Skeletal muscle tissue (tissue), 4 donors: ENCODE measurements around the gene PRB2. TPM values are rescaled to one million over a fixed set of nuclear protein-coding genes. Genes with fewer than 3 reads are reported as not detected.
"Not testable (repeated sequence)": the region's sequence is repeated elsewhere in the genome, so short reads cannot be mapped to it uniquely, and the experiment has no call there.

Source experiments
- H3K27ac ChIP-seq: one replicate; pipeline ENCODE4 v1.7.0; 2013; ENCODE audit warnings: mild to moderate bottlenecking, low read depth, low read length, inconsistent platforms
- H3K27me3 ChIP-seq, 3 donors: one replicate each; pipeline ENCODE4 v1.7.0; 2013; ENCODE audit warnings: low read length in 3 of 3; ENCODE audit not compliant: control insufficient read depth in 3 of 3, insufficient read depth in 3 of 3
- H3K36me3 ChIP-seq, 3 donors: one replicate each; pipeline ENCODE4 v1.7.0; 2013; ENCODE audit warnings: low read length in 3 of 3; ENCODE audit not compliant: control insufficient read depth in 3 of 3, insufficient read depth in 3 of 3
- H3K4me1 ChIP-seq, 3 donors: one replicate each; pipeline ENCODE4 v1.7.0; 2013; ENCODE audit warnings: low read length in 3 of 3, mild to moderate bottlenecking in 3 of 3; ENCODE audit not compliant: control insufficient read depth in 3 of 3, insufficient read depth in 3 of 3
- H3K4me3 ChIP-seq, 3 donors: one replicate each; pipeline ENCODE4 v1.7.0; 2013; ENCODE audit warnings: low read length in 3 of 3
- H3K9ac ChIP-seq, 3 donors: one replicate each; pipeline ENCODE4 v1.7.0; 2013; ENCODE audit warnings: low read length in 3 of 3, mild to moderate bottlenecking in 3 of 3, moderate library complexity in 2 of 3, low read depth in 1 of 3
- H3K9me3 ChIP-seq, 3 donors: one replicate each; pipeline ENCODE4 v1.7.0; 2013; ENCODE audit warnings: low read length in 3 of 3; ENCODE audit not compliant: control insufficient read depth in 3 of 3
- total RNA-seq: library from RNA; depleted of rRNA; stranded (reverse); fragments of >200 nt; gene quantifications from one replicate; pipeline ENCODE4 v1.2.3, GENCODE V29; 2014
- donor health status: Osteomylitis.

PRB2 gene
- total RNA-seq: not detected

DNA sequence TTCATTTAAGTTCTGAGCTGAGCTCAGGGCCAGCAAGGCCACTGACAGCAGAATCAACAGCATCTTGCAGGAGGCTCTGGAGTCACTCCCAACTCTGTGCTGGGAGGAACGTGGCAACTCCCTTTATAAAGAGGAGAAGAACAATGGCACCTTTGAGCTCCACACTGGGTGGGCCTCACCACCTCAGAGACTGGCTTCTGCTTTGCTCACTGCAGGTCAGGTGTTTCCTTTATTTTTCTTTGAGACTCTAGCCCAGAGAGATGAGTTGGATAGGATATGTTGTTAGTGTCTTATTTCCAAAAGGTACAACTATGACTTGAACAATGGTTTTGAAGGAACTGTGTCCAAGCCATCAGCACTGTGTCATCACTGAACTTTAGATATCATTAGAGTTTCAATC is at the start of gene PRB2:
Gene PRB2, minus strand, starts transcription at position 101 of the 400 bp plus-strand sequence. Its CDS starts 38 bp downstream, at position 63.
- H3K4me3 ChIP-seq, H3K4me1 ChIP-seq, H3K27ac ChIP-seq, H3K27me3 ChIP-seq, H3K9ac ChIP-seq, H3K9me3 ChIP-seq, H3K36me3 ChIP-seq: not testable (repeated sequence)

DNA sequence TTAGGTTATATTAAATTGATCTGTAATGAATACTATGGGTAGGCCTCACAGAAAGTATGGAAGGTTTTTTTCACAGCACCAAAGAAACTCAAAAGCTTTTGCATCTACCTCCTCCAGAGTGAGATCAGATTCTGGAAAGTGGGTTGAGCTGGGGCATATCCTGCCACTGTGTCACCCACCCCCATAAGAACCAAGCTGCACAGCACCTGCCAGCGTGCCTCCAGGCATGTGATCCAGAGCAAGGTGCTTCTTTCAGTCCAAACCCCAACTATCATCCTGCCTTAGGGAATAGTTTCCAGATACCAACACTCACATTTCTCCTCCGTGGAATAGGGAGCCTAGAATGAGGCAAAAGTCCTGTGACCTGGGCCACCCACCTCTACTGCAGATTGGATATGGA is 42.6 kb upstream of the PRB2 start:
- Histone ChIP-seq H3K4me1 (no peaks in the 10 kb centered on the region), H3K36me3 (no peaks in the 10 kb centered on the region), H3K27me3 (no peaks in the 10 kb centered on the region), H3K9me3 (no peaks in the 10 kb centered on the region), H3K9ac (no peak overlapping the region), H3K27ac (no peak overlapping the region), H3K4me3 (no peak overlapping the region)

DNA sequence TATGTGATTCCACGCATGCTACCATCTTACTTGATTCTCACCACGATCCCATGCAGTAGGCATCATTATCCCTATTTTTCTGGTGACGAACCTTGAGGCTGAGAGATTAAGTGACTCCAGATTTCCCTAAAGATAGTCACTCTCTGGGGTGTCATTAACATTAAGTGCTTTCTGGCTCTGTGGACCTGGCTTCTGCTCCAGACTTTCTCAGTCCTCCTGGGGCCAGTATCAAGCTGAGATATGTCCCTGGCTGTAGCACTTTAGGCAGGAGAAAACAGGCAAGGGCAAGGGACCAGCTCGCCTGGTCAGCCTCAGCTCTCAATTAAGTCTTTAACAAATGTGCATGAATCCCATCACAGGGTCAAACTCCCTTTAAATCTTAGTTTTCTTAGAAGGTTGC is 38.3 kb upstream of the PRB2 start:
- Histone ChIP-seq H3K36me3 (no peaks in the 10 kb centered on the region), H3K9me3 (no peaks in the 10 kb centered on the region), H3K4me3 (no peak overlapping the region), H3K27me3 (no peaks in the 10 kb centered on the region), H3K4me1 (no peaks in the 10 kb centered on the region), H3K27ac (no peak overlapping the region), H3K9ac (no peak overlapping the region)

DNA sequence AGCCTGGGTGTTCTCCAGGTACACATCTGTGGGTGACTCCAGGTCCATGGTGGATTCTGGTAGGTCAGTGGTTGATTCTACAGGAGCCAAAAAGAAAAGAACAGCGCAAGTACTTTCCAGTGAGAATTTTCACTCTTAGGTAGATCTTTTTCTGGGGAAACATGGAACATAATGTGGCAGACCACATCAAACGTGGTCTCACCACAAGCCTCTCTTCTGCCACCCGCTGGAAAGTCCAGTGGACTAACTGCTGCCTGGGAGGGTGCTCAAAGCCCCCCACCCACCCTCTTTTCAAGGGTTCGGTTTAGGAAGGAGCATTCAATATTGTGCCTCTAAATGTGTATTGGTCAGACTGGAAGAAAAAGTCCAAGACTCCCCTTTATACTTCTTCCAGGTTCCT is 36.1 kb upstream of the PRB2 start:
- no peaks in the 10 kb centered on the region for H3K27me3 ChIP-seq
- H3K9me3 ChIP-seq: no peaks in the 10 kb centered on the region
- no peak overlapping the region for H3K27ac ChIP-seq
- no peaks in the 10 kb centered on the region for H3K4me1 ChIP-seq
- H3K4me3 ChIP-seq: no peak overlapping the region
- no peaks in the 10 kb centered on the region for H3K36me3 ChIP-seq
- no peak overlapping the region for H3K9ac ChIP-seq

DNA sequence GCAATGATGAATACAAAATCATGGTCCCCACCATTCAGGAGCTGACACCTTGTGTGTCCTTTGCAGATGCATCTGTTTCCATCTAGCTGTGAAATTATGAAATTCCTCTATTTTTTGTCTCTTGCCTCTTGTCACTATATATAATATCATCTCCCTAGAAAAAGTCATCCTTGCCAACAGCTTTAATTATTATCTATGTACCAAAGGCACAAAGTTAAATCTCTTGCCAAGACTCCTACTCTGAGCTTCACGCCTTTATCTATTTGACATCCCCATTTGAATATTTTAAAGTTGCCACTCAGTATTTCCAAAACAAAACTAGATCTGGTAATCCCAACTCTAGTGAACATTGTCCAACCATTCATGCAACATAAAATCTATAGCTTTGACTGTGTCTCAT is 32.0 kb upstream of the PRB2 start:
- H3K4me1 ChIP-seq: no peaks in the 10 kb centered on the region
- H3K9me3 ChIP-seq: no peaks in the 10 kb centered on the region
- no peaks in the 10 kb centered on the region for H3K27me3 ChIP-seq
- H3K27ac ChIP-seq: no peak overlapping the region
- H3K36me3 ChIP-seq: no peaks in the 10 kb centered on the region
- H3K9ac ChIP-seq: no peak overlapping the region
- H3K4me3 ChIP-seq: no peak overlapping the region

DNA sequence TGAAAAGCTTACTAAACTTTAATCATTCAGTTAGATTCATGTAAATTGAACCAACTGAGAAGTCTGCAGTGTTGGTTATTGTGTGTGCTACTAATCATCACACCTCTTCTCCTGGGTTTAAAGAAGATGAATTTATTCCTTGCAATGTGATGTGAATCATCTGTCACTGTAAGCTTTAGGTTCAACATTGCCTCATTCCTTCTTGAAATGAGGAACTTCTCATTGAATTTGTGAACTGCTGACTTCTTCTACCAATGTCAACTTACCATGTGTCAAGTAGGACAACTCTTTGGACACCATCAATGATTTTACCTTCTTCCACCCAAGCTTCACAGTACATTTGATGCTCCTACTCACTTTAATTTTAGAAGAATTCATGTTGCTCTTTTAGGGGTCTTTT is 17.4 kb upstream of the PRB2 start:
- H3K27ac ChIP-seq: no peak overlapping the region
- H3K27me3 ChIP-seq: no peaks in the 10 kb centered on the region
- H3K4me1 ChIP-seq: no peaks in the 10 kb centered on the region
- H3K9me3 ChIP-seq: no peaks in the 10 kb centered on the region
- H3K36me3 ChIP-seq: no peaks in the 10 kb centered on the region
- no peak overlapping the region for H3K9ac ChIP-seq
- no peak overlapping the region for H3K4me3 ChIP-seq

DNA sequence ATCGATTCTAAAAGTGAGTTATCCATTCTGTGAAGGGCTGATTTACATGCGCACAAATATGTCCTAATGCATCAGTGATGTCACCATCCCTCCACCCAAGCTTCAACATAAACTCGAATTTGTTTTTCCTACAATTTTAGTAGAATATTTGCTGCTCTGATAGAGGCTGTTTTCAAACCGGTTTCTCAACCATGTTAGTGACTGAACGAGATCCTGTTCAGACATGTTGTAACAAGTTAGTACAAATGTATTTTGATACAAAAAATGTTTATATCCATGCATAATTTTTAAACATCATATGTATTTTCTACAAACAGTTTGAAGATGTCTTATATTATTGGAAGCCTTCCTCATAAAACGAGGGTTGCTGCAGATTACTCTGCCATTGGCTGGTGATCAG is 12.7 kb upstream of the PRB2 start:
- no peaks in the 10 kb centered on the region for H3K27me3 ChIP-seq
- H3K9me3 ChIP-seq: no peaks in the 10 kb centered on the region
- no peak overlapping the region for H3K27ac ChIP-seq
- H3K4me1 ChIP-seq: no peaks in the 10 kb centered on the region
- no peak overlapping the region for H3K9ac ChIP-seq
- no peak overlapping the region for H3K4me3 ChIP-seq
- no peaks in the 10 kb centered on the region for H3K36me3 ChIP-seq

DNA sequence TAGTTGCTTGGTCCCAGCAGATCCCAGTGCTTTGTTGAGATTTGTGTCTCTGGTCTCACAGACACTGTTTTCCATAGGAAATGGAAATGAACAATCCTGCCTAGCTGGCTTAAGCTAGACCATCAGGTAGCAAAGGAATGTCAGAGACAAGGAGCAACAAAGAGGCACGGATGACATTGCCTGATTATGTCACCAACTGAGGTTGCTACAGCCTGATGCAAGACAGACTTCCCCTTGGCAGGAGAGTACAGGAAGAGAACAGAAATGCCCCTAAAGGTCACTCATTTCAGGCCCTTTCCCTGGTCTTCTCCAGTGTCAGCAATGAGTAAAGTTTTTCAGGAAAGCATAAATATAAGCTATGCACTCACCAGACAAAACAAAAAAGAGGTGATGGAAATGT is 2.0 kb upstream of the PRB2 start:
- no peaks in the 10 kb centered on the region for H3K9me3 ChIP-seq
- H3K27ac ChIP-seq: no peak overlapping the region
- H3K4me1 ChIP-seq: no peaks in the 10 kb centered on the region
- no peaks in the 10 kb centered on the region for H3K27me3 ChIP-seq
- no peak overlapping the region for H3K4me3 ChIP-seq
- no peaks in the 10 kb centered on the region for H3K36me3 ChIP-seq
- H3K9ac ChIP-seq: no peak overlapping the region

DNA sequence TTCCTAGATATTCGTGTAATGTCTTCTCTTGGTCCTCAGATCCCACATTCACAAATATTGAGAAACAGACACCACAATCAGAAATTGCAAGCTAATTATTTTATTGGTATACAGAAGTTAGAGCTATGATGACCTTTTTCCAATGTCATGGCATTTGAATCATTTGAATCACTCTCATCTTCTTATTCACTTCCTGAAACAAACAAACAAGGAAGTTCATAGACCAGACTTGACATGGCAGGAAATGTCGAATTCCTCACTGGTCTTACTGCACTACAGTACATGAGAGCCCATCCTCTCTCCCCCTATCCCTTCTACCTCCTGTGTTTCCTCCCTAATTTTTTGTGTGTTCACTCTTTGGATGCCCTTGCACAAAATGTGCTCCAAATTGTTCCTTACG is 3.9 kb downstream of the PRB2 start:
- H3K27ac ChIP-seq, H3K4me3 ChIP-seq, H3K36me3 ChIP-seq, H3K9ac ChIP-seq, H3K4me1 ChIP-seq, H3K9me3 ChIP-seq, H3K27me3 ChIP-seq: not testable (repeated sequence)

DNA sequence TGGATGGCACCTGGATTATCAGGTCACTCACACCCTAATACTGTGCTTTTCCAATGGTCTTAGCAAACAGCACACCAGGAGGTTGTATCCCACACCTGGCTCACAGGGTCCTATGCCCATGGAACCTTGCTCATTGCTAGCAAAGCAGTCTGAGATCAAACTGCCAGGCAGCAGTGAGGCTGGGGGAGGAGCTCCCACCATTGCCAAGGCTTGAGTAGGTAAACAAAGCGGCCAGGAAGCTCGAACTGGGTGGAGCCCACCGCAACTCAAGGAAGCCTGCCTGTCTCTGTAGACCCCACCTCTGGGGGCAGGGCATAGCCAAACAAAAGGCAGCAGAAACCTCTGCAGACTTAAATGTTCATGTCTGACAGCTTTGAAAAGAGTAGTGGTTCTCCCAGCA is 17.9 kb downstream of the PRB2 start:
- not testable (repeated sequence) for H3K4me1 ChIP-seq, H3K4me3 ChIP-seq, H3K27me3 ChIP-seq, H3K9ac ChIP-seq, H3K9me3 ChIP-seq, H3K36me3 ChIP-seq, H3K27ac ChIP-seq

DNA sequence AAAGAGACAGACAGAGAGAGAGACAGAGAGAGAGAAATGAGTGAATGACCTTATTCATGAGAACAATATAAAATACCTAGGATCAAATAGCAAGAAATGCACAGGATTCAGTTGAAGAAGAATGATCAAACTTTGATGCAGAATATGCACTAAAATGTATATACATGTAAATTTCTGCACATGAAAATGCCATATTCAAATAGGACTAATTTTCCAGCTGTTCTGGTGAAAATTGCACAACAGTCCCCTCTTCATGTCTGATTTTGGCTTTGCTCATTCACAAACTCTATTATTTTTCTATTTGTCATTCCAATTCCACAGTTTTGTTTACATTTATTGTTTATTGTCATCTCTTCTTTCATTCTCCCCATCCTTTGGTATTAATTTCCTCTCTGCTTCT is 34.2 kb downstream of the PRB2 start:
- Histone ChIP-seq H3K4me1 (no peaks in the 10 kb centered on the region), H3K4me3 (no peak overlapping the region), H3K9ac (no peak overlapping the region), H3K9me3 (no peaks in the 10 kb centered on the region), H3K36me3 (no peaks in the 10 kb centered on the region), H3K27me3 (no peaks in the 10 kb centered on the region), H3K27ac (no peak overlapping the region)
